DOHH2 (cell line): ENCODE measurements around the gene CHSY1.

Source experiments
- H3F3A ChIP-seq: fragments of 200-600 bp; sonication (generic), shearing (Covaris generic); 2 replicates; pipeline ENCODE4 v1.6.0; 2016; ENCODE audit warnings: antibody characterized with exemption, mild to moderate bottlenecking; ENCODE audit not compliant: control insufficient read depth, insufficient read depth
- H3K27ac ChIP-seq: fragments of 200-600 bp; sonication (generic); 2 replicates; pipeline ENCODE4 v1.5.1; 2014; ENCODE audit warnings: low read depth, mild to moderate bottlenecking, low read length, moderate library complexity
- H3K27me3 ChIP-seq: fragments of 200-600 bp; sonication (generic); 2 replicates; pipeline ENCODE4 v1.6.1; 2014; ENCODE audit warnings: mild to moderate bottlenecking, low read length, mixed read lengths; ENCODE audit not compliant: control insufficient read depth
- H3K36me3 ChIP-seq: fragments of 200-600 bp; sonication (generic); 2 replicates; pipeline ENCODE4 v1.6.1; 2014; ENCODE audit warnings: mild to moderate bottlenecking, low read length, moderate library complexity, mixed read lengths; ENCODE audit not compliant: control insufficient read depth
- H3K4me1 ChIP-seq: fragments of 200-600 bp; sonication (generic); 2 replicates; pipeline ENCODE4 v1.6.1; 2014; ENCODE audit warnings: mild to moderate bottlenecking, low read length, mixed read lengths; ENCODE audit not compliant: control insufficient read depth
- H3K4me2 ChIP-seq: fragments of 200-600 bp; sonication (generic); 2 replicates; pipeline ENCODE4 v1.6.0; 2014; ENCODE audit warnings: mild to moderate bottlenecking, low read length, moderate library complexity
- H3K4me3 ChIP-seq: fragments of 200-600 bp; sonication (generic); 2 replicates; pipeline ENCODE4 v1.5.1; 2014; ENCODE audit warnings: mild to moderate bottlenecking, low read length, mixed read lengths
- H3K79me2 ChIP-seq: fragments of 200-600 bp; sonication (generic); 2 replicates; pipeline ENCODE4 v1.6.1; 2014; ENCODE audit warnings: mild to moderate bottlenecking, low read length, mixed read lengths; ENCODE audit not compliant: control insufficient read depth
- H3K9me2 ChIP-seq: fragments of 200-600 bp; sonication (generic); replicated peaks from 2 replicates; pipeline ENCODE4 v1.6.1; 2014; ENCODE audit warnings: mild to moderate bottlenecking, low read length, mixed read lengths; ENCODE audit not compliant: control insufficient read depth
- H3K9me3 ChIP-seq: fragments of 200-600 bp; sonication (generic); 2 replicates; pipeline ENCODE4 v1.6.1; 2014; ENCODE audit warnings: antibody characterized with exemption, low read length, mixed read lengths; ENCODE audit not compliant: control insufficient read depth, insufficient read depth
- H4K20me1 ChIP-seq: fragments of 200-600 bp; sonication (generic); 2 replicates; pipeline ENCODE4 v1.6.0; 2014; ENCODE audit warnings: low read depth, mild to moderate bottlenecking, antibody characterized with exemption, low read length, moderate library complexity; ENCODE audit not compliant: control insufficient read depth, insufficient read depth
- EZH2phosphoT487 ChIP-seq: fragments of 200-600 bp; sonication (generic); IDR thresholded peaks from 2 replicates; pipeline ENCODE4 v1.6.1; 2017; ENCODE audit warnings: borderline replicate concordance, mild to moderate bottlenecking, antibody characterized with exemption, low read length, moderate library complexity, mixed read lengths
- TF ChIP-seq, protein P1 (sequence below): fragments of 200-600 bp; sonication (generic); IDR thresholded peaks from one replicate; pipeline ENCODE4 v1.5.1; 2014; ENCODE audit warnings: antibody characterized with exemption, mild to moderate bottlenecking, low read depth, low read length; ENCODE audit not compliant: poor library complexity, severe bottlenecking

CHSY1 gene

DNA sequence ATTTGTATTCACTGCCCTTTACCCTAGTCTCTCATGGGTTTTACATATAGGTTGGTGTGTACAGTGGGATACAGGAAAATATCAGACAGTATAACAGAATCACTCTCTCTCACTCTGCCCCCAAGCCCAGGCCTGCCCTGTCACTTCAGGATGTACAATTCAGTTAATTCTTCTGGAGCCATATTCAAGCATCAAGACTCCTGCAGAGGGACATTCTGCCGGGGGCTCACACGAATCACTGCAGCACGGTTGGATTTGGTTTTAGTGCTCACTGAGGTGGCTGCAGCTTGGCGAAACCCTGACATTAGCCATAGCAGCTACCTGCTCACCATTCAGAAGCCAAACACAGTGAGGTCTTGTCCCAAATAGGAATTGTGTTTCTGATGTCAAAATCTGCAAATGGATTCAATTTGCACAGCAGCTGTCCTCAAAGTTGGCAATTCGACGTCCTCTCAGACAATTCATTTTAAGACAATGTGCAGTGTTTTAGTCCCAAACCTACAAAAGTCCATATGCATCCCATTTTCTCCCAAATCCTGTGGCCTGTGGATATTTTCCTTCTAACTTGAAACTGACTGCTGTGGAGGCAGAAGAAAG is 82.9 kb downstream of the CHSY1 start:
- Histone ChIP-seq H3K27ac (no peak overlapping the region), H3K79me2 (no peaks in the 10 kb centered on the region), H3K4me1 (peaks cover 8% of the 10 kb centered on the region), H3K9me3 (peaks cover 11% of the 10 kb centered on the region), H4K20me1 (no peaks in the 10 kb centered on the region), H3K4me3 (no peak overlapping the region), H3K27me3 (no peaks in the 10 kb centered on the region), H3K4me2 (no peak overlapping the region), H3K9me2 (no peaks in the 10 kb centered on the region), H3K36me3 (no peaks in the 10 kb centered on the region), H3F3A (no peaks in the 10 kb centered on the region)
- TF ChIP-seq EZH2phosphoT487: no peak
- TF ChIP-seq, protein P1, sequence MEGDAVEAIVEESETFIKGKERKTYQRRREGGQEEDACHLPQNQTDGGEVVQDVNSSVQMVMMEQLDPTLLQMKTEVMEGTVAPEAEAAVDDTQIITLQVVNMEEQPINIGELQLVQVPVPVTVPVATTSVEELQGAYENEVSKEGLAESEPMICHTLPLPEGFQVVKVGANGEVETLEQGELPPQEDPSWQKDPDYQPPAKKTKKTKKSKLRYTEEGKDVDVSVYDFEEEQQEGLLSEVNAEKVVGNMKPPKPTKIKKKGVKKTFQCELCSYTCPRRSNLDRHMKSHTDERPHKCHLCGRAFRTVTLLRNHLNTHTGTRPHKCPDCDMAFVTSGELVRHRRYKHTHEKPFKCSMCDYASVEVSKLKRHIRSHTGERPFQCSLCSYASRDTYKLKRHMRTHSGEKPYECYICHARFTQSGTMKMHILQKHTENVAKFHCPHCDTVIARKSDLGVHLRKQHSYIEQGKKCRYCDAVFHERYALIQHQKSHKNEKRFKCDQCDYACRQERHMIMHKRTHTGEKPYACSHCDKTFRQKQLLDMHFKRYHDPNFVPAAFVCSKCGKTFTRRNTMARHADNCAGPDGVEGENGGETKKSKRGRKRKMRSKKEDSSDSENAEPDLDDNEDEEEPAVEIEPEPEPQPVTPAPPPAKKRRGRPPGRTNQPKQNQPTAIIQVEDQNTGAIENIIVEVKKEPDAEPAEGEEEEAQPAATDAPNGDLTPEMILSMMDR: no peak

DNA sequence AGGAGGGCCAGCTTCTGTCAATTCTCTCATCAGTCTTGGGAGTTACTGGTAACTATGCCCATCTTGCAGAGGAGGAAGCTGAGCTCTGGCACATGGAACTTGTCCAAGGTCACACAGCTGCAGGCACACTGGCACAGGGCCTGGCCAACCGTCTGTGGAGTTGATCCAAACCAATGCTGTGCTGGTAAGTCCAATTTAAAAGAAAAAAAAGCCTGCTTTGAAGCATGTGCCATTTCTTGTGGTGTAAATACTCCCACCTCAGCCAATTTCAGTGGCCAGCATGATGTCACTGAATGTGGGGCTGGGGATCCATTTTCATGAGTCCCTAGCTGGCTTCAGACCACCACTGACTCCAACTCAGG is 83.4 kb downstream of the CHSY1 start:
- Histone ChIP-seq H3K79me2 (no peaks in the 10 kb centered on the region), H3K9me2 (no peaks in the 10 kb centered on the region), H3K36me3 (no peaks in the 10 kb centered on the region), H3K9me3 (peaks cover 11% of the 10 kb centered on the region), H3K27ac (no peak overlapping the region), H3K4me2 (no peak overlapping the region), H4K20me1 (no peaks in the 10 kb centered on the region), H3K27me3 (no peaks in the 10 kb centered on the region), H3F3A (no peaks in the 10 kb centered on the region), H3K4me1 (peaks cover 8% of the 10 kb centered on the region), H3K4me3 (no peak overlapping the region)
- TF ChIP-seq, protein P1: no peak
- no peak for TF ChIP-seq EZH2phosphoT487

DNA sequence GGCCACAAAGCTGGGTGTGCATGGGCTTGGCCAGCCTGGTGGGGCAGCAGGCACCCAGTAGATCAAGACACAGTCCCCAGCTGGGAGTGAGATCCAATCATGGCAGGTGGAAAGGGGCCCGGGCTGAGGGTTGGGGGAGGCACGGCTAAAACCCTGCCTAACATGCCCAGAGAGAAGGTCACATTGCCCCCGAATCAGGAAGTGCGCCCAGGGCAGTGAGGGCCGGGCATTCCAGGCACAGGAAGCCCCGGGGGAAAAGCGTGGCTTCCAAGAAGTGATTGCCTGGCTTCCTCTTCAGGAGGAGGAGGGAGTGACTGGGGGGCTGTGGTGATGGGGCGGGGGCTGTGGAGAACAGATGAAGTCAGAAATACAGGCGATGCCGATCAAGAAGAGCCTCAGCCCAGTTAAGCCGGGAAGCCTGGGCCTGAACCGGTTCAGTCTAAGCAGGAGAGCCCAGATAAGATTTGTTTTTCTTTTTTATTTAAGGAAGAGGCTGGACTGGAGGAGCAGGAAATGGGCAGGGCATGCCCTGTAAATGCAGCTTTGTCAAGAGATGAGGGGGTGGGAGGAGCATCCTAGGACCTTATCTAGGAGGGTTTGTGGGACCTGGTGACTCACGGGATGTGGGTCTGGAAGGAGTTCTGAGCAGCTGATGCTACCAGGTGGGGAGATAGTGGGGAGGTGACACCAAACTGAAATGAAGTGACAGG is 83.9 kb downstream of the CHSY1 start:
- H3K9me2 ChIP-seq: no peaks in the 10 kb centered on the region
- no peak overlapping the region for H3K4me3 ChIP-seq
- H3K36me3 ChIP-seq: no peaks in the 10 kb centered on the region
- no peak for TF ChIP-seq EZH2phosphoT487
- TF ChIP-seq, protein P1: no peak
- no peaks in the 10 kb centered on the region for H4K20me1 ChIP-seq
- no peak overlapping the region for H3K27ac ChIP-seq
- H3K4me2 ChIP-seq: no peak overlapping the region
- H3K79me2 ChIP-seq: no peaks in the 10 kb centered on the region
- peaks cover 8% of the 10 kb centered on the region for H3K4me1 ChIP-seq
- H3F3A ChIP-seq: no peaks in the 10 kb centered on the region
- no peaks in the 10 kb centered on the region for H3K27me3 ChIP-seq
- H3K9me3 ChIP-seq: peaks cover 11% of the 10 kb centered on the region
